Progenitor cell of endocrine pancreas (in vitro differentiated cells): ENCODE results near the gene P2RY11. TPM values are rescaled to one million over a fixed set of nuclear protein-coding genes. Genes with fewer than 3 reads are reported as not detected.

Source experiments
- DNase-seq: peaks from one replicate; pipeline ENCODE4 v3.0.0; 2021; ENCODE audit warnings: low spot score; ENCODE audit not compliant: unreplicated experiment
- H3K27ac Mint-ChIP-seq: 2 replicates; pipeline ENCODE4 v1.8.0; 2021; ENCODE audit warnings: mild to moderate bottlenecking, moderate library complexity, mixed read lengths
- H3K27me3 Mint-ChIP-seq: 2 replicates; pipeline ENCODE4 v1.8.0; 2021; ENCODE audit warnings: mixed read lengths
- H3K36me3 Mint-ChIP-seq: 2 replicates; pipeline ENCODE4 v1.8.0; 2022; ENCODE audit warnings: mixed read lengths; ENCODE audit not compliant: insufficient read depth
- H3K4me1 Mint-ChIP-seq: 2 replicates; pipeline ENCODE4 v1.8.0; 2021; ENCODE audit warnings: low read depth, mixed read lengths
- H3K4me3 Mint-ChIP-seq: 2 replicates; pipeline ENCODE4 v1.8.0; 2021; ENCODE audit warnings: low read depth, mild to moderate bottlenecking, moderate library complexity, mixed read lengths
- H3K9me3 Mint-ChIP-seq: 2 replicates; pipeline ENCODE4 v1.8.0; 2021; ENCODE audit warnings: low read depth, mixed read lengths
- total RNA-seq: library from RNA; stranded (reverse); gene quantifications from 2 replicates; pipeline ENCODE4 v1.2.1, GENCODE V29; 2021
- TF ChIP-seq, protein P1 (sequence below): fragments of 200-600 bp; sonication (generic); IDR thresholded peaks from one replicate; pipeline ENCODE4 v1.5.0; 2021; ENCODE audit warnings: antibody characterized with exemption, mild to moderate bottlenecking; ENCODE audit not compliant: unreplicated experiment

Gene P2RY11
- total RNA-seq, 1 donor from 2014 or later = 23.7 TPM

DNA sequence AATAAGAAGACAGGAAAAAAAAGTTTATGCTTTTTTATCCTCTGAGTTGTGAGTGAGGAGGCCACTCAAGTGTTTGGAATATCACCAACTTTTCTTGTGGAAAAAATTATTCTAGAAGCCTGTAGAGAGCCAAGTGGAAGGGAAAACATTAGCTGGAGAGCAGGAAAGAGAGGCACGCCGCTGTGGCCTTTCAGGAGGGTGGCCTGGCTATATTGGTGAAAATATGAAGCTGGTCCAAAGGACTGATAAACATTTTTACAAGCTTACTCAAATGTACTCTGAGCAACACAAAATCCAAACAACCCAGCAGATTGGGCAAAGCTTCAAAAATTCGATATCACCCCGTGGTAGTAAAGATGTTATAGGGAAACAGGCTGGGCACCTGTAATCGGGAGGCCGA is 10.6 kb downstream of the P2RY11 start:
- Mint-ChIP-seq H3K4me3 (no peak overlapping the region), H3K9me3 (no peaks in the 10 kb centered on the region)
- TF ChIP-seq, protein P1, sequence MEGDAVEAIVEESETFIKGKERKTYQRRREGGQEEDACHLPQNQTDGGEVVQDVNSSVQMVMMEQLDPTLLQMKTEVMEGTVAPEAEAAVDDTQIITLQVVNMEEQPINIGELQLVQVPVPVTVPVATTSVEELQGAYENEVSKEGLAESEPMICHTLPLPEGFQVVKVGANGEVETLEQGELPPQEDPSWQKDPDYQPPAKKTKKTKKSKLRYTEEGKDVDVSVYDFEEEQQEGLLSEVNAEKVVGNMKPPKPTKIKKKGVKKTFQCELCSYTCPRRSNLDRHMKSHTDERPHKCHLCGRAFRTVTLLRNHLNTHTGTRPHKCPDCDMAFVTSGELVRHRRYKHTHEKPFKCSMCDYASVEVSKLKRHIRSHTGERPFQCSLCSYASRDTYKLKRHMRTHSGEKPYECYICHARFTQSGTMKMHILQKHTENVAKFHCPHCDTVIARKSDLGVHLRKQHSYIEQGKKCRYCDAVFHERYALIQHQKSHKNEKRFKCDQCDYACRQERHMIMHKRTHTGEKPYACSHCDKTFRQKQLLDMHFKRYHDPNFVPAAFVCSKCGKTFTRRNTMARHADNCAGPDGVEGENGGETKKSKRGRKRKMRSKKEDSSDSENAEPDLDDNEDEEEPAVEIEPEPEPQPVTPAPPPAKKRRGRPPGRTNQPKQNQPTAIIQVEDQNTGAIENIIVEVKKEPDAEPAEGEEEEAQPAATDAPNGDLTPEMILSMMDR = no peak

DNA sequence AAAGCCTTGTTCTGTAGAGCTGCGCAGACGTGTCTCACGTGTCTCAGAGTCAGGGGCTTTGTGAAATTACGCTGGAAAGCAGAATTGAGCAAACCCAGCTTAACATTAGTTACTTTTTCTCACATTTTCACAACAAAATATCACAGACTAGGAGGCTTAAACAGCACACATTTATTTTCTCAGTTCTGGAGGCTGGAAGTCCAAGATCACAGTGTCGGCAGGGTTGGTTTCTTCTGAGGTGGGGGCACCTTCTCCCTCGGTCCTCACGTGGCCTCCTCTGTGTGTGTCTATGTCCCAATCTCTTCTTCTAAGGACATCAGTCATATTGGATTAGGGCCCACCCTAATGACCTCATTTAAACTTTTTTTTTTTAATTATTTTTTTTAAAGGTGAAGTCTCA is 12.9 kb downstream of the P2RY11 start:
- Mint-ChIP-seq H3K27ac (no peak overlapping the region), H3K4me1 (no peaks in the 10 kb centered on the region), H3K9me3 (no peaks in the 10 kb centered on the region), H3K4me3 (no peak overlapping the region), H3K36me3 (peaks cover 2% of the 10 kb centered on the region), H3K27me3 (no peaks in the 10 kb centered on the region)
- TF ChIP-seq, protein P1 = no peak
- DNase-seq = no peak

More for the DNA sequence above, 10.6 kb downstream of the P2RY11 start:
- H3K27me3 Mint-ChIP-seq = no peaks in the 10 kb centered on the region
- H3K36me3 Mint-ChIP-seq = peaks cover 4% of the 10 kb centered on the region
- peaks cover 5% of the 10 kb centered on the region for H3K4me1 Mint-ChIP-seq
- H3K27ac Mint-ChIP-seq = no peak overlapping the region
- DNase-seq = no peak

DNA sequence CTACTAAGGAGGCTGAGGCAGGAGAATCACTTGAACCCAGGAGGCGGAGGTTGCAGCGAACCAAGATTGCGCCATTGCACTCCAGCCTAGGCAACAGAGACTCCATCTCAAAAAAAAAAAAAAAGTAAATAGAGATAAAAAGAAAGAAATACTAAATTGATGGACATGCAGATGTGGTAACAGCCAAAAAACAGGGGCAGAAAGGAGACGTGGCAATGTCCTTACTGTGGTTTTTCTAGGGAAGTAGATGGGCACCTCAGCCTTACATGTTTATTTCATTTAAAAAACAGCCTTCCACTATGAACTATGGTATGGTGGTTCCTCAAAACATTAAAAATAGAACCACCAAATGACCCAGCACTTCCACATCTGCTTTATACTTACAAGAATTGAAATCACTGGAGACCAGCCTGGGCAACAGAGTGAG is 14.7 kb downstream of the P2RY11 start:
- no peak overlapping the region for H3K27ac Mint-ChIP-seq
- no peaks in the 10 kb centered on the region for H3K27me3 Mint-ChIP-seq
- H3K9me3 Mint-ChIP-seq = no peaks in the 10 kb centered on the region
- no peaks in the 10 kb centered on the region for H3K4me1 Mint-ChIP-seq
- H3K4me3 Mint-ChIP-seq = no peak overlapping the region
- peaks cover 4% of the 10 kb centered on the region for H3K36me3 Mint-ChIP-seq
- TF ChIP-seq, protein P1 = no peak
- no peak for DNase-seq

DNA sequence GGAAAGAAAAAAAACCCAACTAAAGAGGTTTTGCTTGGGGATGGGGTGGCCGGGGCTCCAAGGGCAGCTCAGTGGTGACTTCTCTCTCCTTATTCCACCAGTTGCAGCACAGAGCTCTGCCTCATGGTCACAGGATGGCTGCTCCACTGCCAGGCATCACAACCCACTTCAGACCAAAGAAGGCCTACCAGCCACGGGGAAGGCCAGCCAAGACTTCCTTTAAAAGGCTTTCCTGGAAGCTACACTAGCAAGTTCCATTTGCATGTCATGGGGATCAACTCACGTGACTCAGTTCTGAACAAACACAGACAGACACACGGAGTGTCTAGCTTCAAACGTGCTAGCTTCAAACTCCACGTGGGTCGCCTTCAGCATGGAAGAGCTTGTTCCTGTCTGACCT is 21.4 kb downstream of the P2RY11 start:
- H3K4me1 Mint-ChIP-seq = no peaks in the 10 kb centered on the region
- no peaks in the 10 kb centered on the region for H3K27me3 Mint-ChIP-seq
- TF ChIP-seq, protein P1 = no peak
- H3K36me3 Mint-ChIP-seq = peaks cover 10% of the 10 kb centered on the region
- no peak for DNase-seq
- no peaks in the 10 kb centered on the region for H3K9me3 Mint-ChIP-seq
- no peak overlapping the region for H3K4me3 Mint-ChIP-seq
- no peak overlapping the region for H3K27ac Mint-ChIP-seq

DNA sequence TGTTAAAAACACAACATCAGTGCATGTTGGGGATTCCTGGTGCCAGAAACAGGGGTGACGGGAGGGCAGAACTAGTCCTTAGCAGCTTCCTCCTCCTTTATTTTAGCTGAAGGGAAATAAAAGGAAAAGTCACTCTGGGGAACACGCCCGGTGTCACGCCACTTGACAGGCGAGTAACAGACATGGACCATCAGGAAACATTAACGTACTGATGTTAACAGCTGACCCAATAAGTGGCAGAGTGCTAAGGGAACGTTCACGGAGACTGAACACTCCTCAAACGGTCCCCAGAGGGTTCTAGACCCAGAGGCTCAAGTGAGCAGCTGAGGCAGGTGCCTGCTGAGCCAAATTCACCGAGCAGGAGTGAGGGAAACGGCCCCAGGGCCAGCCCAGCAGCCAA is 22.1 kb downstream of the P2RY11 start:
- no peaks in the 10 kb centered on the region for H3K9me3 Mint-ChIP-seq
- TF ChIP-seq, protein P1 = no peak
- no peak overlapping the region for H3K4me3 Mint-ChIP-seq
- no peak for DNase-seq
- no peaks in the 10 kb centered on the region for H3K27me3 Mint-ChIP-seq
- H3K27ac Mint-ChIP-seq = no peak overlapping the region
- H3K4me1 Mint-ChIP-seq = no peaks in the 10 kb centered on the region
- peaks cover 10% of the 10 kb centered on the region for H3K36me3 Mint-ChIP-seq
